Measurements from ENCODE around the gene BLOC1S3.
"Not testable (repeated sequence)": the region's sequence is repeated elsewhere in the genome, so short reads cannot be mapped to it uniquely, and the experiment has no call there.

BLOC1S3 gene

DNA sequence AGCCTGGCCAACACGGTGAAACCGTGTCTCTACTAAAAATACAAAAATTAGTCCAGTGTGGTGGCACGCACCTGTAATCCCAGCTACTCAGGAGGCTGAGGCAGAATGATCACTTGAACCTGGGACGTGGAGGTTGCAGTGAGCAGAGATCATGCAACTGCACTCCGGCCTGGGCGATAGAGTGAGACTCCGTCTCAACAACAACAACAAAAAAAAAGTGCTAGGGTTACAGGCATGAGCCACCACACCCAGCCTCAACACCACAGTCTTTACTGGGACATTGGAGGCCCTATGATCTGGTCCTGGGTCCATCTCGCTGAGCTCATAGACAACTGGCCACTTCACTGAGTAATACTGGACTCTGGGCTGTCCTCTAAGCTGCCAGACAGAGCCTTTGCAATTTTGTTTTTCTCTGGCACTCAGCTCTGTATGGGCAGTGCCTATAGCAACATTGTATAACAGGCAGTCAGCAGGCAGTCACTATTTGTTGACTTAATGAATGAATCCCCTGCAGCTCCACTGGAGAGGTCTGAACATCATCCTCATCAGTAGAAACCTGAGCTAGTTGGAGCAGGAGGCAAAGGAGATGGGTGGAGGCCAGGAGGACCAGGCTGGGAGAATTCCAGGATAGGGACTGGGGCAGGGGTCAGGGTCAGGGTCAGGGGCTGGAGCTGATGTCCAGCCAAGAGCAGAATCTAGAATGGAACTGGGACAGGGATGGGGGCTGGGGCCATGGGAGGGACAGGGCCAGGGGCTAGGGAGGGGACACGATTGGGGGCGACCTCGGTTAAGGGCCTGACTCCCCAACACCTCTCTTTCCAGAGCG, 8.1 kb downstream of the BLOC1S3 start:
- DNase-seq (ENCODE audit: low read depth): no peak

GRCh38 chr19:45187421-45188100, 9.0 kb downstream of the BLOC1S3 start:
- DNase-seq (ENCODE audit: low read depth): no peak

GRCh38 chr19:45189971-45190370, 11.4 kb downstream of the BLOC1S3 start:
- DNase-seq (ENCODE audit: low read depth): no peak

- DNase-seq (ENCODE audit: low read depth): no peak
Measured at GRCh38 chr19:45191375-45191774, 12.8 kb downstream of the BLOC1S3 start.

- no peak for DNase-seq (ENCODE audit: low read depth)
Measured at GRCh38 chr19:45195764-45196163, 17.2 kb downstream of the BLOC1S3 start.

- peak; percentile 51 for DNase-seq (ENCODE audit: low read depth)
Measured at GRCh38 chr19:45200568-45200967, 22.0 kb downstream of the BLOC1S3 start.

GRCh38 chr19:45202637-45203036, 24.1 kb downstream of the BLOC1S3 start:
- DNase-seq (ENCODE audit: low read depth): no peak

DNA sequence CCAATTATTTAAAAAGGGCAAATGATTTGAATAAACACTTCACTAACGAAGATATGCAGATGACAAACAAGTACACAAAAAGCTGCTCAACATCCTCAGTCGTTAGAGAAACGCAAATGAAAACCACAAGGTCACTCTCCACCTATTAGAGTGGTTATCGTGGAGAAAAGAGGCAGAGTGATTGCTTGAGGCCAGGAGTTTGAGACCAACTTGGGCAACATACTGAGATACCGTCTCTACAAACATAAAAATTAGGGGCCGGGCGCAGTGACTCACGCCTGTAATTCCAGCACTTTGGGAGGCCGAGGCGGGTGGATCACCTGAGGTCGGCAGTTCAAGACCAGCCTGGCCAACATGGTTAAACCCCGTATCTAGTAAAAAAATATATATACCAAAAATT, 27.2 kb downstream of the BLOC1S3 start:
- no peak for DNase-seq (ENCODE audit: low read depth)

- DNase-seq (ENCODE audit: low read depth): no peak
Measured at GRCh38 chr19:45206328-45206727, 27.7 kb downstream of the BLOC1S3 start.

- DNase-seq (ENCODE audit: low read depth): peak; percentile 20
Measured at GRCh38 chr19:45211751-45212381, 33.3 kb downstream of the BLOC1S3 start.

GRCh38 chr19:45213031-45213430, 34.4 kb downstream of the BLOC1S3 start:
- no peak for DNase-seq (ENCODE audit: low read depth)

DNA sequence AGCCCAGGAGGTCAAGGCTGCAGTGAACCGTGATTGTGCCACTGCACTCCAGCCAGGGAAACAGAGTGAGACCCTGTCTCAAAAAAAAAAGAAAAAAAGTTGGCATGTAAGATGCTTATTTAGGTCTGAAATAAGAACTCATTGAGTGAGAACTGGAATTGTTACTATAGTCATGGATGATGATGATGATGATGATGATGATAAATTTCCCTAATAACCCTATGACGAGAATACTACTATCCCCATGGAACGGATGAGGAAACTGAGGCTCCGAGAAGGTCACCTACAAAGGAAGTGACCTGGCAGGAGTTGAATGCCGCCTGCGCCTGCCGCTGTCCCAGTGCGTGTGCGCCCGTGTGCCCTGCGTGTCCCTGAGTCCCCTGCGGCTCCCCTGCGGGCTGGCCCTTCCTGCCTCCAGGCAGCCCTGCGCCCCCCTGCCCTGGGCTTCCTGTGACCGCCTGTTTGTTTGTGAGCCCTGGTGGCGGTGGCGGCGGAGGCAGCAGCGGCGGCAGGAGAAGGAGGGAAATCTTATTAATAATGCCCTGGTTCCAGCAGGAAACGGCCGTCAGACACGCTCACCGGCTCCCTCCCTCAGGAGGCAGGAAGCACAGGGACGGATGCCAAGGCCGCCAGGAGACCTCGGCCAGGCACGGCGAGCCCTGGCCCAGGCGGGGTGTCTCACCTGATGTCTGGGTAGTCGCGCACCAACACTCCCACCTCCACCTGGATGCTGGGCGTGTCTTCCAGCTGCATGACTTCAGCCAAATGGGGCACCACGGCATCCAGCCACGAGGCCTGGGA, 37.0 kb downstream of the BLOC1S3 start:
- no peak for DNase-seq (ENCODE audit: low read depth)

DNA sequence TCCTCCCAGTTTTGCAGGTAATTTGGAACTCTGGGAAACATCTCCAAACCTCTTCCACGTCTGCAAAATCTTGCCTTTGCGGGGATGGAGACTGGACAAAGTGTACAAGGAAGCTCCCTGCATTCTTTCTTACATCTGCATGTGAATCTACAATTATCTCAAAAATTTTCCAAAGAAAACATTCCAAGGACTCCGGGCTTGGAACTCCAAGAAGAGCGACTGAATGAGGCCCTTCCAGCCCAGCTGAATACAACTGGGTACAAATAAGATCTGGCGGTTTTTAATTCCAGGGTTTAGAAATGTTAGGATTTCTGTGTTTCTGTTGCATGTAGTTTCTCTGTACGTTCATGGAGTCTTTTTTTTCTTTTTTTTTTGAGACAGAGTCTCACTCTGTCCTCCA, 38.1 kb downstream of the BLOC1S3 start:
- no peak for DNase-seq (ENCODE audit: low read depth)

- DNase-seq (ENCODE audit: low read depth): no peak
Measured at GRCh38 chr19:45217193-45217956, 38.8 kb downstream of the BLOC1S3 start.

DNA sequence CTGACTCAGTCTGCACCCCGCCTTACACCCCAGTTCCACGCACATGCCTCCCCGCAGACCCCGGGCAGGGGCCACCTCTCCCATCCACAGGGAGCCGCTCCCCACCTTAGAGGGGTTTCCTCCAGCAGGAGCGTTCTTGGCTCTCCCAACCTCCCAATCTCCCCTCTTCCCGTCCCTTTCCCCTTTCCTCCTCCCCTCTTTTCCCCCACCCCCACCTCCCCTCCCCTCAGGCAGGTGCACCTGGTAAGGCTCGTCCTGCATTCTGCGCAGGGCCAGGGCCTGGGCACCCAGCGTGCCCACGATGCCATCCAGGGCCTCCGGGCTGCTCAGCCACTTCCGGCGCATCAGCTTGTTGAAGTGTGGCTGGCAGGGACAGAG, 39.4 kb downstream of the BLOC1S3 start:
- DNase-seq (ENCODE audit: low read depth): no peak

DNA sequence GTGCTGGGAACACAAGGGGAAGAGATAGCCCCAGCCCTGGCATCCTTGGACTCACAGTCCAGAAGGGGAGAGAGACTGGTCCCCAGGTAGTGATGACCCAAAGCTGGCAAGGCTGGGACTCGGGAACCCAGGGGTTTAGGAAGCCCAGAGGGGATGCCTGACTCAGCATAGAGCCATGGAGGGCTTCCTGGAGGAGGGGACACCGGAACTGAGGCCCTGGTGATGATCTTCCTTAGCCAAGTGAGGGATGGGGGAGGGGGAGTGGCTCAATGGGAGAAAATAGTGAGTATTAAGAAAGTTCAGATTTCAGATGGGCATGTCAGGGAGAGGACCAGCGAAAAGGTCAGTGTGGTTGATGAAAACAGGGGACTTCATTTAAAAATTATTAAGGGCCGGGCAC, 39.8 kb downstream of the BLOC1S3 start:
- DNase-seq (ENCODE audit: low read depth): no peak

DNA sequence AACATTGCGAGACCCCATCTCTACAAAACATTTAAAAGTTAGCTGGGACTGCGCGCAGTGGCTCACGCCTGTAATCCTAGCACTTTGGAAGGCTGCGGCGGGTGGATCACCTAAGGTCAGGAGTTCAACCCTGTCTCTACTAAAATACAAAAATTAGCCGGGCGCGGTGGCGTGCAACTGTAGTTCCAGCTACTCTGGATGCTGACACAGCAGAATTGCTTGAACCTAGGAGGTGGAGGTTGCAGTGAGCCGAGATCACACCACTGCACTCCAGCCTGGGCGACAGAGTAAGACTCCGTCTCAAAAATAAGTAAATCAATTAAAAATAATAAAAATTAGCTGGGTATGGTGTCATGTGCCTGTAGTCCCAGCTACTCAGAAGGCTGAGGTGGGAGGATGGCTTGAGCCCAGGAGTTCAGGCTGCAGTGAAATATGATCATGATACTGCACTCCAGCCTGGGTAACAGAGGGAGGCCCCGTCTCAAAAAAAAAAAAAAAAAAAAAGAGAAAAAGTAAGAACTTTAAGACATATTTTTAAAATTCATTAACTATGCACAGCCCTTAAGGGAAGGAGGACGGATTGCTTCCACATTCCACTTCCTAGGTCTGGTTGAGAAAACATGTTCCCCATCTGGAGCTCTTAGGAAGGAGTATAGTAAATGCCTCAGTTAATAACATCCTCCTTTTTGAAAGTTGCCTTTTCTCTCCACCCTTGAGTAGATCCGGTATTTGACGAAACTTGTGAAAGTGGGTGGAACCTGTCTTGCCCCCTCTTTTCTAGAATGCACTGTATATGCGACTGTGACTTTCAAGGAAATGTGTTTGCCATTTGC, 40.5 kb downstream of the BLOC1S3 start:
- no peak for DNase-seq (ENCODE audit: low read depth)

DNA sequence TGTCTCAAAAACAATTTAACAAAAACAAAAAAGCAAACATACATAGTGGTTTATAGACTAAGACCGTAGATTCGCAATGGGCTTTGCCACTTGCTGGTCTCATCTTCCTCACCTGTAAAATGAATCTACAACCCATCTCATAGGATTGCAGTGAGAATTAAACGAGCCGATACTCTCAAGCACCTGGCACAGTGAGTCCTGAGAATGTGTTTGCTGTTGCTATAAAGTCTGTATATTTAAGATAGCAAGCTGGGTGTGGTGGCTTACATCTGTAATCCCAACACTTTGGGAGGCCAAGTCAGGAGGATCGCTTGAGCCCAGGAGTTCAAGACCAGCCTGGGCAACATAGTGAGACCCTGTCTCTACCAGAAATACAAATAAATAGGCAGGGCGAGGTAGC, 44.1 kb downstream of the BLOC1S3 start:
- no peak for DNase-seq (ENCODE audit: low read depth)

DNA sequence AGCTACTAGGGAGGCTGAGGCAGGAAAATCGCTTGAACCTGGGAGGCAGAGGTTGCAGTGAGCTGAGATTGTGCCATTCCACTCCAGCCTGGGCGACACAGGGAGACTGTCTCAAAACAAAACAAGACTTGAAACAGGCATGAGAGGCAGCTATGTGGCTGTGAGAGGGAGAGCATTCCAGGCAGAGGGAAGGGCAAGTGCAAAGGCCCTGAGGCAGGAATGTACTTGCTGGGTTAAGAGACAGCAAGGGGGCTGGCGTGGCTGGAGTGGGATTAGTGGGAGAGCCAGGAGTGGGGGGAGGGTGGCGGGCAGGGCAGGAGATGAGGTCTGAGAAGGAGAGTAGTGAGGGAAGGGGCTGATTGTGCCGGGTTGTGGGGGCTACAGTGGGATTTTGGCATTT, 45.3 kb downstream of the BLOC1S3 start:
- no peak for DNase-seq (ENCODE audit: low read depth)

- no peak for DNase-seq (ENCODE audit: low read depth)
Measured at GRCh38 chr19:45224645-45225044, 46.1 kb downstream of the BLOC1S3 start.

GRCh38 chr19:45229056-45229455, 50.5 kb downstream of the BLOC1S3 start:
- not testable (repeated sequence) for DNase-seq (ENCODE audit: low read depth)

Data from amniotic epithelial cell (primary cell).